Ascending aorta (tissue), 2 donors: ENCODE results near the gene EGFR. TPM values are rescaled to one million over a fixed set of nuclear protein-coding genes. Genes with fewer than 3 reads are reported as not detected.

Source experiments
- DNase-seq, 2 donors: peaks; one replicate each; pipeline ENCODE4 v3.0.0-alpha.2; 2019; ENCODE audit warnings: low spot score in 2 of 2
- H3K27ac ChIP-seq, 2 donors: fragments of 200-600 bp; sonication (generic); one replicate each; pipeline ENCODE4 v1.5.1; 2016 to 2017; ENCODE audit warnings: mild to moderate bottlenecking in 1 of 2
- H3K27me3 ChIP-seq: fragments of 200-600 bp; sonication (generic); one replicate; pipeline ENCODE4 v1.5.1; 2017
- H3K36me3 ChIP-seq, 2 donors: fragments of 200-600 bp; sonication (generic); one replicate each; pipeline ENCODE4 v1.5.1; 2016
- H3K4me1 ChIP-seq, 2 donors: fragments of 200-600 bp; sonication (generic); one replicate each; pipeline ENCODE4 v1.5.1; 2016 to 2017; ENCODE audit warnings: mild to moderate bottlenecking in 1 of 2
- H3K4me3 ChIP-seq, 2 donors: fragments of 200-600 bp; sonication (generic); one replicate each; pipeline ENCODE4 v1.5.1; 2016 to 2017; ENCODE audit warnings: mild to moderate bottlenecking in 1 of 2
- H3K9me3 ChIP-seq, 2 donors: fragments of 200-600 bp; sonication (generic); one replicate each; pipeline ENCODE4 v1.5.1; 2016
- intact Hi-C: fragments of 100-400 bp; cut with DNase I; formaldehyde crosslinking; loops from one replicate; pipeline ENCODE4 v1.15.1; 2023
- total RNA-seq: library from RNA; depleted of rRNA; stranded (reverse); fragments of >200 nt; gene quantifications from one replicate; pipeline ENCODE4 v1.1.0, GENCODE V29; 2016
- TF ChIP-seq, protein P1 (sequence below), 3 experiments: fragments of 200-600 bp in 2 of 3; fragments of 450-650 bp in 1 of 3; sonication (generic) in 2 of 3; IDR thresholded peaks; one replicate each; pipeline ENCODE4 v1.5.1; 2016 to 2019; ENCODE audit warnings: antibody characterized with exemption in 3 of 3, mild to moderate bottlenecking in 1 of 3, moderate library complexity in 1 of 3

EGFR gene
- total RNA-seq, 1 donor from 2014 or later: 33.8 TPM

DNA sequence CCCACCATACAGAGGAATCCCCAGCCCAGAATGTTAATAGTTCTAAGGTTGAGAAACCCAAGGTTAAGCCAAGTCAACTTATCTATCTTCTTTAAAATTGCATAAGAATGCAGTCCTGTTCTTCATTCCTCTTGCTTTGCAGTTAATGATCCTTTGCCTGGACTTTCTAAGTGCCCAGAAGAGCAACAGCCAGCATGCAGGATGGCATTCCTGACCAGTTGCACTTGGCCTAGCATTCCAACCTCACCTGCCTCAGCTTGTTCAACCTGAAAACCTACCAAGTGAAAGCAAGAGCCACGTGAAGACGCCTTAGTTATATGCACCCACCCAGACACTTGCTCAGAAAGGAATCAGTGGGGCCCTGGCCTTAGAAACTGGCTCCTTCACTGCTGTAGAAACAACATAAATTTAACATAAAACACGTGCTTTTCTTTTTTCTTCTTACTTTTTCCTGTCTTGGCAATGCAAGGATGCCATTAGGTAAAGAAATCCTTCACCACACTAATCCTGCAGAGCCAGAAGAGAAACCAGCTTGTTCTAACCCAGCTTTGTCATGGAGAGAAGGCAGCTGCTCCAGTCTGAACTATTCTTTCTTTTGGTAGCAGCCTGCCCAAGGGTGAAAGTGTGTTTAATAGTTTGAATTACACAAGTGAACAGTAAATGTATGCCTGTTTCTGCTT, 25.0 kb downstream of the EGFR start:
- H3K4me1 ChIP-seq: peaks cover 4 to 34% of the 10 kb centered on the region in 2 donors
- TF ChIP-seq, protein P1, sequence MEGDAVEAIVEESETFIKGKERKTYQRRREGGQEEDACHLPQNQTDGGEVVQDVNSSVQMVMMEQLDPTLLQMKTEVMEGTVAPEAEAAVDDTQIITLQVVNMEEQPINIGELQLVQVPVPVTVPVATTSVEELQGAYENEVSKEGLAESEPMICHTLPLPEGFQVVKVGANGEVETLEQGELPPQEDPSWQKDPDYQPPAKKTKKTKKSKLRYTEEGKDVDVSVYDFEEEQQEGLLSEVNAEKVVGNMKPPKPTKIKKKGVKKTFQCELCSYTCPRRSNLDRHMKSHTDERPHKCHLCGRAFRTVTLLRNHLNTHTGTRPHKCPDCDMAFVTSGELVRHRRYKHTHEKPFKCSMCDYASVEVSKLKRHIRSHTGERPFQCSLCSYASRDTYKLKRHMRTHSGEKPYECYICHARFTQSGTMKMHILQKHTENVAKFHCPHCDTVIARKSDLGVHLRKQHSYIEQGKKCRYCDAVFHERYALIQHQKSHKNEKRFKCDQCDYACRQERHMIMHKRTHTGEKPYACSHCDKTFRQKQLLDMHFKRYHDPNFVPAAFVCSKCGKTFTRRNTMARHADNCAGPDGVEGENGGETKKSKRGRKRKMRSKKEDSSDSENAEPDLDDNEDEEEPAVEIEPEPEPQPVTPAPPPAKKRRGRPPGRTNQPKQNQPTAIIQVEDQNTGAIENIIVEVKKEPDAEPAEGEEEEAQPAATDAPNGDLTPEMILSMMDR (IDR thresholded peaks at IDR 0.05): no peak
- peak overlapping the region; percentile 37 to 51 for H3K27ac ChIP-seq

DNA sequence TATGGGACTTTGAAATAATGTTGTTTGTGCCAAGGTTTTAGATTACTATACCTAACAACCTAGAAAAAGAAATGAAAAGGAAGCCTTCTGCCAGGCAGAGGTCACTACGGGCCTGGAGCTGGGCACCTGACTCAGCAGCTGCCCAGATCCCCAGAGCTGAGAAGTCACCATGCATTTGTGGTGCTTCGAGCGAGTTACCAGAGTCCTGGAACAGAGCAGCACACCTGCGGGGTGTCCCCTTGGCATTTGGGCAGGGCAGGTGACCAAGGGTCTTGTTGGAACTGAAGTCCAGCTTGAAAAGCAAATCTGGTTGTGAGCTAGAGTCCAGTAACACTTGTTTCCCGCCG, 25.5 kb downstream of the EGFR start:
- Histone ChIP-seq H3K4me1 (peaks cover 4 to 34% of the 10 kb centered on the region in 2 donors), H3K36me3 (no peaks in the 10 kb centered on the region), H3K9me3 (no peaks in the 10 kb centered on the region), H3K4me3 (no peak overlapping the region), H3K27ac (peak overlapping the region; percentile 37 to 51), H3K27me3 (no peaks in the 10 kb centered on the region)
- peak in 1 of 2 donors; percentile 30 for DNase-seq
- TF ChIP-seq, protein P1 (IDR thresholded peaks at IDR 0.05): no peak
- intact Hi-C loops: no loop called here

More for the DNA sequence above, 25.0 kb downstream of the EGFR start:
- no peaks in the 10 kb centered on the region for H3K36me3 ChIP-seq
- H3K4me3 ChIP-seq: no peak overlapping the region
- DNase-seq: peak in 1 of 2 donors; percentile 9
- H3K27me3 ChIP-seq: no peaks in the 10 kb centered on the region
- intact Hi-C loops: no loop called here
- no peaks in the 10 kb centered on the region for H3K9me3 ChIP-seq

DNA sequence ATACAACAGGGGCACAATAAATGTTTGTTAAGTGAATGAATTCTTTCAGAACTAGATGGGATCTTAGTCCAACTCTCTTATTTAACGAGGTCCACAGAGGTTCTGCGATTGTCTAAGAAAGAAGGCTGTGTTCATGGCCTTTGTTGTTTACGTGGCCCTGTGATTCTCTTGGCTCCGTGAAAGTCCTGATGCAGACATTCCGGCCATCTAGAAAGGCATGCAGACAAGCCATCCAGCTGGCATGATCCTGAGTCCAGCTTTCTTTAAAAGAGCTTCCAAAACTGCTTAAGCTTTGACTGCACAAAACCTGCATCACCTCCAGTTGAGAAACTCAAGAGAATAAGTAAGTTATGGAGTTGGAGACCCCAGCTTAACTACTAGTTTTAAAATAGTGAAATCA, 26.0 kb downstream of the EGFR start:
- Histone ChIP-seq H3K27ac (peak overlapping the region; percentile 37 to 51), H3K4me1 (peaks cover 4 to 34% of the 10 kb centered on the region in 2 donors)

DNA sequence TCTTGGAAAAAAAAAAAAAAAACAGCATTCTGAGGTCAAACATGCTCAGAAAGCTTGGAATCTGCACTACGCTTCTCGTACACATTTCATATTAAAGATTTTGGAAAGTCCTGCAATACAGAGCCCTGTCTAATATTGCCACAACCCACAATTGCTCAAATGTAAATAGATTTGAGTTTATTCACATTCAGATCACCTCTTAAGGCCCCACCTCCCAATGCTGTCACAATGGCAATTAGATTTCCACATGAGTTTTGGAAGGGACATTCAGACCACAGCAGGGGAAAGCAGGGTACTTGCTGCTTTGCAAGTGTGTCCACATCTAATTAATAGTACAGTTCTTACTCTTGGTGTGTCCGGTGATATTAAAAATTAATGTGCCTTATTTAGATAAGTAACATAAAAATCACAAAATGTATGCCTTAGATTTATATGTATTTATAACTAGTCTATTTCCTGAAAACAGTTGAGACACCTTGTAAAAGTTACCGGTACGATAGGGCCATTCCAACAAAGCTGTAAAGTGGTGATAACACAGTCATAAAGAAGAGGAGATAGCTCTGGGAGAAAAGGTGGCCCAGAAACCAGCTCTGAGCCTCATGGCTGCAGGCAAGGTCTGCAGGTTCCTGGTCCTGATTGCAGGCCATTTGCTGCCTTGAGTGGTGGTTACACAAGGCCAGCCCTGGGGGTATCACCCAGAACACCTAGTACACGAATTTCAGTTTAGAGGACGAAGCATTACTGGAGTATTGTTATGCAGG, 27.9 kb downstream of the EGFR start:
- no peaks in the 10 kb centered on the region for H3K27me3 ChIP-seq
- no peak overlapping the region for H3K27ac ChIP-seq
- intact Hi-C loops: no loop called here
- TF ChIP-seq, protein P1 (IDR thresholded peaks at IDR 0.05): no peak
- H3K4me3 ChIP-seq: no peak overlapping the region
- peaks cover 4 to 36% of the 10 kb centered on the region in 2 donors for H3K4me1 ChIP-seq
- no peaks in the 10 kb centered on the region for H3K36me3 ChIP-seq
- H3K9me3 ChIP-seq: no peaks in the 10 kb centered on the region
- no peak for DNase-seq

More for the DNA sequence above, 26.0 kb downstream of the EGFR start:
- peak in 1 of 2 donors; percentile 73 for DNase-seq
- Histone ChIP-seq H3K27me3 (no peaks in the 10 kb centered on the region), H3K36me3 (no peaks in the 10 kb centered on the region), H3K4me3 (no peak overlapping the region), H3K9me3 (no peaks in the 10 kb centered on the region)
- TF ChIP-seq, protein P1 (IDR thresholded peaks at IDR 0.05): no peak
- intact Hi-C loops: no loop called here

DNA sequence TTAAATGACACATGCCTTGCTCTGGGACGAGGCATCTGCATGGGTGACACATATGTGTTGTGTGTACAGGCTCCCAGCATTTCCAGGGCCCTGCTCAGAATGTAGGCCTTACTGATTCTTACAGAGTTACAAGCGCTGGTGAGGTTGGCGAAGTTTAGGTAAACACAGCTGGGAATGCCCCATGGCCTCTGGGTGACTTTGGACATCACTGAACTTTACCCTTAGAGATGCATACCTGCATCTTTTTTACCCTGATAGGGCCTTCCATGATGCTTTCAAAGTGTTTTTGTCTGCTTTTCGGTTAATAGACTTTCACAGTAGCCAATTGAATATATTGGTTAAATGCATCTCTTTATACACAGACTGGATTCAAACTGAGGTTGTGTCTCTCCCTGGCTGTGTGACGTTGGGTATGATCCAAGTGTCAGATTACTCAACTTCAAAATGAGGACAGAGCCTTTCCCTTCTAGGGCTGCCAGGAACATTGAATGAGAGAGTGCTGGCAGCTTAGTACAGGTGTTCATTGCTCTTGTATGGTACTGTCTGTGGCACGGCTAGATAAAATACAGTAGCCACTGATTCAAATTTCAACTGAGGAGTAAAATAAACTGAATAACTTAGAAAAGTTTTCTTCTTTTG, 29.5 kb downstream of the EGFR start:
- no peak for DNase-seq
- TF ChIP-seq, protein P1 (IDR thresholded peaks at IDR 0.05): no peak
- H3K9me3 ChIP-seq: no peaks in the 10 kb centered on the region
- no peak overlapping the region for H3K4me3 ChIP-seq
- no peak overlapping the region for H3K27ac ChIP-seq
- H3K27me3 ChIP-seq: no peaks in the 10 kb centered on the region
- no peaks in the 10 kb centered on the region for H3K36me3 ChIP-seq
- intact Hi-C loops: no loop called here
- H3K4me1 ChIP-seq: peaks cover 4 to 38% of the 10 kb centered on the region in 2 donors
